Esophagus squamous epithelium (tissue), 4 donors: ENCODE results near the gene ARHGAP45.

ENCODE experiments used
- CTCF ChIP-seq, 6 experiments: fragments of 450-650 bp in 4 of 6; fragments of 200-600 bp in 2 of 6; sonication (generic) in 2 of 6; IDR thresholded peaks; one replicate each; pipeline ENCODE4 v1.5.1; 2016 to 2019; ENCODE audit warnings: antibody characterized with exemption in 6 of 6, mild to moderate bottlenecking in 4 of 6, moderate library complexity in 4 of 6
- POLR2A ChIP-seq, 4 donors: fragments of 450-650 bp; IDR thresholded peaks; one replicate each; pipeline ENCODE4 v1.6.1; 2017; ENCODE audit warnings: antibody characterized with exemption in 4 of 4, mild to moderate bottlenecking in 4 of 4, moderate library complexity in 3 of 4

- TF ChIP-seq CTCF (IDR thresholded peaks at IDR 0.05) (no peak), POLR2A (IDR thresholded peaks at IDR 0.05) (no peak)
Measured at GRCh38 chr19:1105008-1105872, 38.3 kb downstream of the ARHGAP45 start.
